Right lung (tissue), 5 donors: ENCODE measurements around the gene EIF3J. TPM values are rescaled to one million over a fixed set of nuclear protein-coding genes. Genes with fewer than 3 reads are reported as not detected.
"Not testable (repeated sequence)": the region's sequence is repeated elsewhere in the genome, so short reads cannot be mapped to it uniquely, and the experiment has no call there.

Source experiments
- DNase-seq, 2 donors: peaks; one replicate each; pipeline ENCODE4 v3.0.0-alpha.2; 2013
- polyA plus RNA-seq, 5 donors: library from polyadenylated mRNA; unstranded; fragments of 120-200 nt; gene quantifications; one replicate each; pipeline versions ENCODE4 v1.2.1 to v1.2.3, GENCODE V29; 2013; ENCODE audit warnings: inconsistent platforms in 1 of 5, low replicate concordance in 1 of 5; ENCODE audit not compliant: insufficient read length in 5 of 5, insufficient read depth in 1 of 5

Gene EIF3J
- polyA plus RNA-seq, 5 donors, result 80.9 to 99.0 (median 95.2) TPM

GRCh38 chr15:44536302-44536961, 515 bp upstream of the EIF3J start:
- peak; percentile 90 to 94 for DNase-seq

- DNase-seq, result peak in 1 of 2 donors; percentile 5
Measured at GRCh38 chr15:44537735-44538240, 841 bp downstream of the EIF3J start.

- DNase-seq, result no peak
Measured at GRCh38 chr15:44541282-44541958, 4.5 kb downstream of the EIF3J start.

GRCh38 chr15:44542596-44542995, 5.6 kb downstream of the EIF3J start:
- DNase-seq, result no peak

- DNase-seq, result not testable (repeated sequence)
Measured at GRCh38 chr15:44544745-44545144, 7.8 kb downstream of the EIF3J start.

- DNase-seq, result no peak
Measured at GRCh38 chr15:44545913-44546802, 9.2 kb downstream of the EIF3J start.

- DNase-seq, result not testable (repeated sequence)
Measured at GRCh38 chr15:44549152-44549551, 12.2 kb downstream of the EIF3J start.

- no peak for DNase-seq
Measured at GRCh38 chr15:44550256-44550655, 13.3 kb downstream of the EIF3J start.

GRCh38 chr15:44550734-44551133, 13.8 kb downstream of the EIF3J start:
- DNase-seq, result no peak

- no peak for DNase-seq
Measured at GRCh38 chr15:44554934-44555723, 18.2 kb downstream of the EIF3J start.

GRCh38 chr15:44560926-44561325, 24.0 kb downstream of the EIF3J start:
- DNase-seq, result not testable (repeated sequence)

- DNase-seq, result no peak
Measured at GRCh38 chr15:44565387-44566154, 28.6 kb downstream of the EIF3J start.

GRCh38 chr15:44566155-44566540, 29.2 kb downstream of the EIF3J start:
- no peak for DNase-seq

GRCh38 chr15:44568338-44568737, 31.4 kb downstream of the EIF3J start:
- no peak for DNase-seq

- DNase-seq, result no peak
Measured at GRCh38 chr15:44569316-44569715, 32.4 kb downstream of the EIF3J start.

GRCh38 chr15:44570361-44570760, 33.4 kb downstream of the EIF3J start:
- no peak for DNase-seq

- DNase-seq, result no peak
Measured at GRCh38 chr15:44573386-44573785, 36.4 kb downstream of the EIF3J start.

- no peak for DNase-seq
Measured at GRCh38 chr15:44574734-44575133, 37.8 kb downstream of the EIF3J start.

GRCh38 chr15:44580105-44580504, 43.2 kb downstream of the EIF3J start:
- no peak for DNase-seq

GRCh38 chr15:44584162-44584749, 47.3 kb downstream of the EIF3J start:
- DNase-seq, result no peak
